Upper lobe of left lung (tissue), 4 donors: ENCODE data around the gene SH3TC2.

Experiments
- CTCF ChIP-seq, 6 experiments: fragments of 450-650 bp in 4 of 6; fragments of 200-600 bp in 2 of 6; sonication (generic) in 2 of 6; IDR thresholded peaks; one replicate each; pipeline ENCODE4 v1.5.1; 2016 to 2019; ENCODE audit warnings: antibody characterized with exemption in 6 of 6
- EP300 ChIP-seq, 4 donors: sonication (generic); formaldehyde crosslinking; IDR thresholded peaks; one replicate each; pipeline ENCODE4 v1.5.1; 2017; ENCODE audit warnings: antibody characterized with exemption in 4 of 4, control low read depth in 2 of 4
- POLR2AphosphoS5 ChIP-seq, 2 donors: sonication (generic); formaldehyde crosslinking; IDR thresholded peaks; one replicate each; pipeline ENCODE4 v1.5.1; 2017; ENCODE audit warnings: antibody characterized with exemption in 2 of 2

GRCh38 chr5:149005077-149005892 is 57.6 kb downstream of the SH3TC2 start:
- TF ChIP-seq EP300 (IDR thresholded peaks at IDR 0.05) (no peak), CTCF (IDR thresholded peaks at IDR 0.05) (no peak), POLR2AphosphoS5 (IDR thresholded peaks at IDR 0.05) (no peak)
